GM19035 (cell line): ENCODE data around the gene TGFBR2.

Source experiments
- ATAC-seq: cut with Tn5 transposase; IDR thresholded peaks from one replicate; pipeline ENCODE4 v1.9.1; 2021; ENCODE audit not compliant: unreplicated experiment

Gene TGFBR2

DNA sequence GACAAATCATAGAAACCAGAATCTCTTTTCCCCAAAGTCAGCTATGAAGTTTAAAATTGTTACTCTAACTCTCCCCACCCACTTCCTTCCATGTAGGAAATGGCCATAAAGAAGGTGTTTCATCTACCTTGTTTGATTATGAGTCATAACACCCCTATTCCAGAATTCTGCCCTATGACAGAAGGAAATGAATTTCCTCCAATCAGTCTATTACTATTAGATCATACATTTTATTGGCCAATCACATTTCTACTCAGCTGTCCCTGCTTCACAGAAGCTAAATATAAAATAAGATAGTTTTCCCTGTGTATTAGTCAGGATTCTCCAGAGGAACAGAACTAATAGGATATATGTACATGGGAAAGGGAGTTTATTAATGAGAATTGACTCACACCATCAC lies 102.1 kb downstream of the TGFBR2 start:
- no peak for ATAC-seq

DNA sequence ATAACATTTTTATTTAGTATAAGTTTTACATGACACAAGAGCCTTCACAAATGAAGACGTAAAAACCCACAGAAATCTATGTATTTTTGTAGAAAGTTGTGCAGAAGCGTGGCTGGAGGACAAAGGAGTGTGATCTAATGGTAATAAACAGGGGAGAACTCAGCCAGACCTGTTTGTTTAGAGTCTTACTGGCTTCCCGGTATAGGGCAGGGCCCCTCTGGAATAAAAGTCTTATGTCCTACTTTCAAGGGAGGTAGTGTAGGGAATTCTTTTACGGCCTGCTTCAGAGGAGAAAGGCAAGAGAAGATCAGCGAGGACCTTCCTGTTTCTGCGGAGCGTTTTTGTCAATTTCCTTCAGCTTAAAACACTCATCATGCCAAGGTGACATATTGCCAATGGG lies 103.6 kb downstream of the TGFBR2 start:
- ATAC-seq, result no peak

DNA sequence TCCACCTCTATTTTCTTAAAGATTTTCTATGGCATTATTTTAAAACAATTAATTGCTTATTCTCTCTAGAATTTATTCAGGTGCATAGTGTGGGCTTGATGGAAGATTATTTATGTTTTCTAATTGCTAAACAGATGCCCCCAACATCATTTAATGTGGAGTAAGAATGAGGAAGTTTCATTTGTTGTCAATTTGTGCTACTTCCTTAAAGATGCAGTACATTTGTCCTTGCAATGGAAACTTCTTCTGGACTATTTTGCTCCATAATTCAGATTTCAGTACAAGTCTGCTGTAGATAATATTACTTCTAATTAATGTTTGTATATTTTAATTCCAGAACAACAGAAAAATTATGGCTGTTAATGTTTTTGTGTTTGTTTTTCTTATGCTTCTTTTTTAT lies 104.8 kb downstream of the TGFBR2 start:
- ATAC-seq, result no peak

DNA sequence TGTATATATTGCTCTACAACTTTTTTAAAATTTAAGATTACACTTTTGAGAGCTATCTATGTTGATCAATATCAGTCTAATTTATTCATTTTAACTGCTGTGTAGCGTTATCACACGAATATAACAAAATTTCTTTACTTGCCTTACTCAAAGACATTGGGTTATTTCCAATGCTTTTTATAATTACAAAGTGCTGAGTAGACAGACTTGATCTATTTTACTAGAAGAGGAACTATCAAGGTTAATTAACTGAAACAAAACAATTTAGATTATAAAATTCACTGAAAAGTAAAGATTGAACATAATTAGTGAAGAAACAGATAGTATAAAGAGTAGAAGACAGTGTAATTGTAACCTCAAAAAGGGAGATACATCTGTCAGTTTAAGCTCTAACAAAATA lies 105.5 kb downstream of the TGFBR2 start:
- ATAC-seq, result no peak

DNA sequence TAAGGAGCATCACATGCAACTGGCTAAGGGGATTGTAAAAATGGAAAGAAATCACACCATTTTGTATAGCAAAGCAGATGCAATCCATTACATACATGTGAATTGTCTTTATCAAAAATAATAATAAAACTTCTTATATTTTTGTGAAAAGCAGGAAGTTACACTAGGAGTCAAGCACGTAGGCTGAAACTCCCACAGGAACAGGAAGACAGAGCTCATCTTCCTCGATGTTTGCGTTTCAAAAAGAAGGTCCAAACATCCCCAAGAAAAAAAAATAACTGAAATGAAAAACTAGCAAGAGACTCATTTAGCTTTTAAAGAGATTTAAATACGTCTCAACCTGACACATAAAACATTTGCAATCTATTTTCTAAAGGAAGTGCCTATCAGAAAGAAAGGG lies 106.6 kb downstream of the TGFBR2 start:
- no peak for ATAC-seq

DNA sequence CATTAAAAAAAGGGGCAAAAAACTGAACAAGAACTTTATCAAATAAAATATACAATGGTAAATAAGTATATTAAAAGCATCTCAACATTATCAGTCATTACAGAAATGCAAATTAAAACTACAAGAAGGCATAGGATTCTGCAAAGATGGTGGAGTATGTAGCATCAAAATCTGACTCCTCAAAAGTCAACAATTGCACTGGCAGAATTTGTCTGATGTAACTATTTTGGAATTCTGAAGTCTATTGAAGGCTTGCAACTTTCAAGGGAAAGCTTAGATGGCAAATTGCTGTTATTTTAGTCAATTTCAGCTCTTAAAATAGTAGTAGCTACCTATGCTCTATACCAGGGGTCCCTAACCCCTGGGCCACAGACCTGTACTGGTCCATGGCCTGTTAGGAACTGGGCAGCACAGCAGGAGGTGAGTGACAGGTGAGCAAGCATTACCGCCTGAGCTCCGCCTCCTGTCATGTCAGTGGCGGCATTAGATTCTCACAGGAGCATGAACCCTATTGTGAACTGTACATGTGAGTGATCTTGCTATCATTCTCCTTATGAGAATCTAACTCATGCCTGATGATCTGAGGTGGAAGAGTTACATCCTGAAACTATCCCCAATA lies 107.6 kb downstream of the TGFBR2 start:
- no peak for ATAC-seq

DNA sequence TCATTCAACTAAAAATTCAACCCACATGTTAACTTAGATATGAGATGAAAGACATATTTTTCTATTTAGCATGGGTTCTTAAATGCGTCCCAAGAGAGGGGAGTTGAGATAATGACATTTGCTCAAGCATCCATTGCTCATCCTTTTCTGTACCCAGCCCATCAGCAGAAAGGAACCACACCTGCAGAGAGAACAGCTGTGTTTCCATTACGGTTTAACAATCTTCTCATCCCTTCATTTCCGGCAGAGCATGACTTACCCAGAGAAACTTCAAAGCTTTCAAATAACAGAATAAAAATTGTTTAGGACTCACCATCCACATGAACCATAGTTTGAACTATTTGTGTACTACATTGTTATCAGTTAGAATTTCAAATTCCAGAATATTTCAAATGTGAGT lies 113.1 kb downstream of the TGFBR2 start:
- no peak for ATAC-seq

DNA sequence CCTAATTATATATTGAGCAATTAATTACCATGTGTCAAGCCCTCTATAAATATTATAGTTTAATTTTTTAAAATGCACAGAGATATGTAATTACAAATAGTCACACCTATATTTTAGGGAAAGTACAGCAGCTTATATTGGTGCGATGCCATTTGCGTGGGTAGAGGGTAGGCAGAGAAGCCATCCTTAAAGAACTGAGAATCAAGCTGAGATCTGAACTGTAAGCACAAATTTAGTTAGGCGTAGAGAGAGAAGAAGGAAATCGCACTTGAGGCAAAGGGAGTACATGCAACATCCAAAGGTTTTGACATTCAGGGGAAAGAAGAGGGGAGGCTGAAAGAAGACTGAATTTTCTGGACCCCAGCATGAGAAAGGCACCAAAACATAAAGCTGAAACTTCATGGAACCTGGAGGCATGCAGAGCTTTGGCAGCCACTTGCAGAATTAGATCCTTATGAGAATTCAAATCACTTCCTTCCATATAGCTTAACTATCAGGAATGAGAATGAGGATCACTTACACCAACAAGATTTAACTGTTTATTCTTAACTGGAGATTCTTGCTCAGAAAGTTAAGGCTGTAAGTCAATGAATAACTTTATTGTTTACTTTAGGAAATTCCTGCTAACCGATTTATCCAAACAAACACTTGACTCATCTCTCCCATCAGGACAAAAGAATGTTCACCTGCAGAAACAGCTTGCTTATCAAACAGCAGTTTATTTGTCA lies 114.3 kb downstream of the TGFBR2 start:
- ATAC-seq, result no peak

DNA sequence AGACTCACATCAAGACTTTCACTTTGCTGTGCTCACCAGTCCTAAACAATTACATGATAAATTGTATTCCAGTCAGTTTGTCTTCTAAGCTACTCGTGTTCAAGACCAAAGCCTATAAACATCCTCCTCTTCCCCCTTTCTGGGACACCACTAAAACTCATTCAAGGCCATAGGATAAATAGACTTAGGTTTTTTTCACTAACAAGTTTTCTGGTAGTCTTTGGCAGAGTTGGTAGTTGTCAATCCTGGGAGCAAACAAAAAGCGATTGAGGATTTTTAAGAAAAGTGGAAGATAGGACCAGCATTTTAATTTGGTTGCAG lies 114.9 kb downstream of the TGFBR2 start:
- no peak for ATAC-seq

DNA sequence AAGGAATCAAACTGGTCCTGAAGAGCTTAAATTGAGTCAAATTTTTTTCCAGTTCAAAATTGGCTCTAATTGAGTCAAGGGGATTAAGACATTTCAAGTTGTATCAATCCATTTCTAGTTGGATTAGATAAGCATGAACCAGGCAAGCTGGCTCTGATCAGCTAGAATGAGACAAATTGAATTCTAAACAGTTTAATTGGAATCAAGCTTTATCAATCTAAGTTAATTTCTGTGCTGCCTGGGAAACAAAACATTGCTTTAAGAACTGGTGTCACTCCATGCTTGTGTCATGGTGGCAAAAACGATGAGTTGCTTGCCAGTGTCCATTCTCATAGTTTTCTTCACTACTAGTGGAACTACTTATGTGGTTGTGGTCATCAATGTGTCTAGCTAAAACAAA lies 116.8 kb downstream of the TGFBR2 start:
- no peak for ATAC-seq

DNA sequence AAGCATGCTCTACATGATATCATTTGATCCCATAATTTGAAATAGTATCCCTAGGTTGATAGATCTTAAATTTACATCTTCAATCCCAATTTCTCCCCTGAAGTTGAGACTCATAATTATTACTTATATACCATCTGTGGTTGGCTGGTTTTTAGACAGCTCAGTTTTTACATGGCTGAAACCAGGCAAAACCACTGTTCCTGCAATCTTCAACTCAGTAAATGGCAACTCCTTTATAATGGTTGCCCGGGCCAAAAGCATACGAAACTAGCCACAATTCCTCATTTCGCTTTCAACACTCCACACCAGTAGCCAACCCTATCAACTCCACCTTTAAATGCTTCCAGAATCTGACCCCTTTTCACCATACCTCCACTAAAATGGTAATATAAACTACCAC lies 118.5 kb downstream of the TGFBR2 start:
- ATAC-seq, result no peak

DNA sequence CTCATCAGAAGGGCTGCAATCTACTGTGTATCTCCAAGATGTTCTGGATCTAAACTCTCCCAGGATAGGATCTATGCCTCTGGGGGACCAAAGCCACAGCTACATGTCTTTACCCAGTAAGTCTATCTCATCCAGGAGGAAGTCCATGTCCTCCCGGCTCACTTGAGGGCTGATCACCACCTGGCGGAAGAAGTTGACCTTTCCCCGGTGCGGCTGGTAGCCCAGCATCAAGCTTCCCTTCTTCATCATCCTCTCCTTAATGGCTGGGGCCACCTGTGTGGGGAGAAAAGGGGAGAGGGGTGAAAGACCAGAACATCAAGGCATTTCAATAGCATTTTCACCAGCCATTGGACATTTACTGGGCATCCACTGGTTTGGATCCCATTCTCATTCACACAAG lies 121.7 kb downstream of the TGFBR2 start:
- no peak for ATAC-seq

DNA sequence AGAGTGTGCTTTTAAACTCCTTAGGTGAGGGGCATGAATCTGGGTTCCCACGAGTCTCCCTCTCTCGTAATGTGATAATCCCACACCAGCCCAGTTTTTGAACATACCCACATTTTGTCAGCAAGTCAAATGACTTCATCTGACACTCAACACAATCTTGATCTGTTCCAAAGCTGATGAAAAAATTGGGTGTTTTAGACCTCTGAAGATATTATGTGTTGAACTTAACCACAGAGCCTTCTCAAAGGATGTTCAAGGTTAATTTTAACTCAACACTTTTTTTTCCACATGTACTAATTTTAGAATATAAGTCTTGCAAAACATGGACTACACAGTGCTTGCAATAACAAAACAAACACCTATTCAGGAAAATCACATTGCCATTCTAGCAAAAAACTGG lies 123.1 kb downstream of the TGFBR2 start:
- ATAC-seq, result no peak

DNA sequence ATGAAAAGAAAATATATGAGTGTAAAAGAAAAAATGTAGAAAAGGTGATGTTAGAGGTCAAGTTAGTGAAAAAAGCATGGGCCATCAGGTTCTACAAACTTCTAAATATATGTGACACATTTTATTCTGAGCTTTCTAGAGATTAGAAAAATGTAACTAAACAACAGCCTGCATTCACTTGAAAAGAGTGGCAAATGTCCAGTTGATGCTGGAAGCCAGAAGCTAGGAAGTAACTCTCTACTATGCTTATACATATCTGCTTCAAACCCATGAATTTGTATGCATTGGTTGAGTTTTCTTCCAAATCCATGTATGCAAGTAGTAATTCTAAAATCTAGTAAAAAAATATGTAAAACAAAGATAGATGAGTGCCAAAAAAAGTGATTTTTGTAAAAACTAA lies 123.5 kb downstream of the TGFBR2 start:
- ATAC-seq, result no peak

DNA sequence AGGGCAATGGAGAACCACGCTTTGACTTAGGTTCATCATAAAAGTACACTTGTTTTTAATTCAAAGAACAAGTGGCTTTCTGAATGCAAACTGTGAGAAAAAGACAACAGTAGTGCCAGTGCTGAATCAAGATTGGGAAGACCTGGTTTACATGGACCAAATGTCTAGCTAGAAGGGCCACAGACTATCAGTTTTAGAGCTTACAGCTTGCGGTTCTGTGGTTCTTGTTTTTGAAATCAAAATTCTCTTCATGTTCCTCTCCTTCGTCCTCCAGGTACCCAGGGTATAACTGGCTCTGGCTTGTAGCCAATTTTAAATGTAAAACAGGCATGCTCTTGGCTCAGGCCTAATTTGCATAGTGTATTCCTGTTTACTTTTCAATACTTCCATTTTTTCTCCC lies 124.6 kb downstream of the TGFBR2 start:
- no peak for ATAC-seq

DNA sequence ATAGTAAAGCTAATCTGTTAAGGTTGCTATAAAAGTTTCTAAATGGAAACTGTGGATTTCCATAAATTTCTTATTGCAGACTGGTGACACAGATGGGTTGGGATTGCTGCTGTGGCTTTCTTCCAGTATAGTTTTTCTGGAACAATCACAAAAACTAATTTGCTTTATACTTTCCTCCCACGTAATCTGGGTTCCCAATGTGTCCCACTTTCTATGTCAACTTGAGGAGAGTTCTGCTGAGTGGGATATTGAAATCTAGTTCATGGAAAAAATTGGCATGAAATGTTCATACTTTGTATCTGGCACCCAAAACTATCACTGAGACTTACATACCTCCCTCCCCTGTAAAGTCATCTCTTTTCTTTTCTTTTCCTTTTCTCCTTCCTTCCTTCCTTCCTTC lies 126.8 kb downstream of the TGFBR2 start:
- ATAC-seq, result no peak

DNA sequence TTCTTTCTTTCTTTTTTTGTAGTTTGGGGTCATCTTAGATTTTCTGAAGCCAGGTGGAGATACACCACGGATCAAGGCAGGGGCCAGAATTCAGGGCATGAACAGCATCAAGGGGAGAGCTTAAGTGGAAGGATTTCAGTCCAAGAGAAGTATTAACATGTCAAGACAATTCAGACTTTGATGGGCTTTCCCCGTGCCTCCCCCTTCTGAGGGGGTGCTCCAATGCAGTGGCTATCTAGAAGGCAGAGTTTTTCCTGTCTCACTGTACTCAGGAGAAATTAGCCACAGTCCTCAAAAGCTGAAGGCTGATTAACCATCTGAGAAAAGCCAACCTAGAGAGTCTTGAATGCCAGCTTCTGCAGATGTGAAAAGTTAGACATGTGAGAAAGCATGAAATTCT lies 127.3 kb downstream of the TGFBR2 start:
- ATAC-seq, result no peak

DNA sequence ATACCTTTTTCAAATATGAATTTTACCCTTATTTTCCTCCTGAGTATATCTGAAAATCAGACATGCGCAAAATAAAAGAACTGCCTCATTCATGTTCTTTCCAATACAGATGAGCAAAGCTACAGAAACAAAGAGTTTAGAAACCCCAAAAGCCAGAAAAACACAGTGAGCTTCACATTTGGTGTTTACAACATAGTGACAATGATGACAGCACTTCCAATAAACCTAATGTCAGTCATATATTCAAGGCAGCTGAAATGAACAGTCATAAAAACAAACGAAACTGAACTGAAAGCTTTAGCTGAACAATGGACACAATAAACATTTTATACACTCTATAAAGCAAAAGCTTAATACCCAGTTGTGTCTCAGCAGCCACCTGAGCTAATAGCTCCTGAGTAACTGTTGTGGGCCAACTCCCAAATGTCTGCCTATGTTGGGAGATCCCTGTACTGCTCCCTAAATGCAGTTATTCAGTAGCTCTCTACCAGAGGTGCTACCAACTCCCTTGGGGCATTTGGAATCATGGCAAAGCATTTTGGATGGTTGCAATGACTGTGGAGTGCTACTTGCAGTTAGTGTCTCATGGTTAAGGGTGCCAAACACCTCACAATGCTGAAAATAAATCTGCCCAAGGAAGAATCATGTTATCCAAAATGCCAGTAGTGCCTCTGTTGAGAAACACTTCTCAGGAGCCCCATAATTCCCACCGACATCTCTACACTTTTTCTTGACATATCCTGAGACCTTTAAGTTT lies 131.5 kb downstream of the TGFBR2 start:
- no peak for ATAC-seq

DNA sequence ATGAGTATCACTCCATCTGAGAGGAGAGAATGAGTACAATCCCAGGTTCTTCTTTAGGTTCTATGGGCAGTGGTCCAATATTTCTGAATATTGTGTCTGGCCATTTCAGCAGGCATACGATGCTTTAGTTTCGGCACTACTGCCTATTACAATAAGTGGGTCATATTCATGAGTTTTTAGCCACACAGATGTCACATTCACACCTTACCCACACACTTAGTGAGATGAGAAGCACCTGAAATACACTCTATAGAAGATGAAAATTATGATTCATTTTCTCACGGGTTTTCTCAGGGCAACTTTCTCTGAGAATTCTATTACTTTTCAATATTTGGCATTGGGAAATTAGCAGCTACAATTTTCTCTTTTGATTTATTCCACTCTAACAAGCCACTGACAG lies 132.2 kb downstream of the TGFBR2 start:
- no peak for ATAC-seq

DNA sequence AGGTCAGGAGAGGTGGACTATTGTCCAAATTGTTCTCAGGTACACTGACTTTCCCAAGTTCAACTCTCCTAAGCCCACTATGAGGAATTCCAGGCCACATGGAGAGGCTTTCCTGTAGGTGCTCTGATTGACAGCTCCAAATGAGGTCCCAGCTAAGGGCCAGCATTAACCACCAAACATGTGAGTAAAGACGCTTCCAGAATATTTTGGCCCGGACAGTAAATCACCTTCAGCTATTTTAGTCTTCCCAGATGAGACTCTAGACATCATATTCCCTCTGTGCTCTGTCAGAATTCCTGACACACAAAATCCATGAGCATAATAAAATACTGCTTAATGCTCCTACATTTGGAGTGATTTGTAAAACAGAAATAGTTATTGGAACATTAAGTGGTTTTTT lies 135.5 kb downstream of the TGFBR2 start:
- ATAC-seq, result no peak

DNA sequence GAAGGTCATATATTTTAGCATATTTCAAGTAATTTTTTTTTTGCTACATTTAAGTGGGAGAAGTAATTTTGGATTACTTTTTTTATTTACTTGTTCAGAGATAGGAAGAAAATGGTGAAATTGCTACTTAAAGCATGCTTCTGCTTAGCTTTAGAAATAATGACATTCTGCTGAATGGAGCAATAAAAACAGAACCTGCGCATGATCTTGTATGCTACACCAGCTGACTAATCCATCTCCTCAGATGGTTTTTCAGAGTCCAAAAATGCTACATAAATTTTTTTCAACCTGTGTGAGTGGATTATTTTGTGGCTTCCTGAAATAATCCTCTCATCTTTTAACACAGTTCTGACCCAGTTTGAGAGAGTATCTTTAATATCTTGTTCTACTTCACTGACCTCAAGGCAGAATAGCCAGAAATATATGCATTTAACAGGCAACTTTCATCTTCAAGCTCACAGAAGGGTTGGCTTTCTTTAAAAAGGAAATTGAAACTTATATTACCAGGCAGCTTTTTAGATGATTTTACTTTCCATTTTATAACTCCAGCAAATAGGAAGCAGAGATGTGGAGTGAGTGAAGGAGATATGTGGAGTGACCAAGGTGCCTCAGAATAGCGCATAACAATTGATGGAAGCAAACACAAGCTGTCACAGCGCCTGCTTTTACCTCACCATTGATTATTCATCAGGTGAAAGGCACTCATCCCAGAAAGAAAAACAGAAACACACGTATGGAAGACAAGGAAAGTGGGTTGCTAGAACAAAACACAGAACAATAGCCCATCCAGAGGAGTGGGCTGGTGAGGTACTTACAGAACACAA lies 136.6 kb downstream of the TGFBR2 start:
- no peak for ATAC-seq
